Limb (tissue), 2 donors: ENCODE results near the gene ATP5MC2.
"Not testable (repeated sequence)": the region's sequence is repeated elsewhere in the genome, so short reads cannot be mapped to it uniquely, and the experiment has no call there.

Experiments
- DNase-seq, 2 donors: peaks; one replicate each; pipeline ENCODE4 v3.0.0-alpha.2; 2016; ENCODE audit errors: extremely low spot score in 2 of 2

ATP5MC2 gene

GRCh38 chr12:53694756-53695151, 18.9 kb upstream of the ATP5MC2 start:
- no peak for DNase-seq

GRCh38 chr12:53688134-53688533, 12.3 kb upstream of the ATP5MC2 start:
- no peak for DNase-seq

GRCh38 chr12:53686436-53686835, 10.6 kb upstream of the ATP5MC2 start:
- DNase-seq, result no peak

- DNase-seq, result no peak
Observed at GRCh38 chr12:53684654-53685220, 8.9 kb upstream of the ATP5MC2 start.

- no peak for DNase-seq
Observed at GRCh38 chr12:53683983-53684382, 8.1 kb upstream of the ATP5MC2 start.

- DNase-seq, result no peak
Observed at GRCh38 chr12:53683494-53683893, 7.6 kb upstream of the ATP5MC2 start.

GRCh38 chr12:53680061-53680460, 4.2 kb upstream of the ATP5MC2 start:
- not testable (repeated sequence) for DNase-seq

- DNase-seq, result peak; percentile 57 to 59
Observed at GRCh38 chr12:53677800-53678148, 1.9 kb upstream of the ATP5MC2 start.

GRCh38 chr12:53677016-53677799, 1.3 kb upstream of the ATP5MC2 start:
- DNase-seq, result peak; percentile 61 to 83

GRCh38 chr12:53676656-53677015, 753 bp upstream of the ATP5MC2 start:
- peak; percentile 40 to 83 for DNase-seq

- DNase-seq, result no peak
Observed at GRCh38 chr12:53674977-53675700, 744 bp downstream of the ATP5MC2 start.

GRCh38 chr12:53670971-53671370, 4.9 kb downstream of the ATP5MC2 start:
- DNase-seq, result no peak

GRCh38 chr12:53670308-53670707, 5.6 kb downstream of the ATP5MC2 start:
- DNase-seq, result no peak

GRCh38 chr12:53667080-53667479, 8.8 kb downstream of the ATP5MC2 start:
- no peak for DNase-seq

GRCh38 chr12:53664936-53665335, 10.9 kb downstream of the ATP5MC2 start:
- peak in 1 of 2 donors; percentile 38 for DNase-seq

- DNase-seq, result no peak
Observed at GRCh38 chr12:53664191-53664590, 11.7 kb downstream of the ATP5MC2 start.

GRCh38 chr12:53660041-53660440, 15.8 kb downstream of the ATP5MC2 start:
- DNase-seq, result peak in 1 of 2 donors; percentile 40

- peak in 1 of 2 donors; percentile 70 for DNase-seq
Observed at GRCh38 chr12:53659571-53659981, 16.3 kb downstream of the ATP5MC2 start.

GRCh38 chr12:53659011-53659551, 16.8 kb downstream of the ATP5MC2 start:
- peak; percentile 59 to 80 for DNase-seq

GRCh38 chr12:53657041-53657440, 18.8 kb downstream of the ATP5MC2 start:
- no peak for DNase-seq

- DNase-seq, result no peak
Observed at GRCh38 chr12:53653595-53653994, 22.3 kb downstream of the ATP5MC2 start.

- DNase-seq, result no peak
Observed at GRCh38 chr12:53652366-53652765, 23.5 kb downstream of the ATP5MC2 start.
